ENCODE results near the gene DAZAP1.
"Not testable (repeated sequence)": the region's sequence is repeated elsewhere in the genome, so short reads cannot be mapped to it uniquely, and the experiment has no call there.

DAZAP1 gene

GRCh38 chr19:1426736-1427135 lies 19.4 kb downstream of the DAZAP1 start:
- DNase-seq, result no peak

GRCh38 chr19:1427221-1427920 lies 20.0 kb downstream of the DAZAP1 start:
- DNase-seq, result no peak

GRCh38 chr19:1428738-1429391 lies 21.5 kb downstream of the DAZAP1 start:
- DNase-seq, result no peak

- DNase-seq, result no peak
Observed at GRCh38 chr19:1429750-1430149, 22.4 kb downstream of the DAZAP1 start.

- no peak for DNase-seq
Observed at GRCh38 chr19:1430246-1430645, 22.9 kb downstream of the DAZAP1 start.

- no peak for DNase-seq
Observed at GRCh38 chr19:1431759-1432506, 24.5 kb downstream of the DAZAP1 start.

GRCh38 chr19:1432507-1432887 lies 25.1 kb downstream of the DAZAP1 start:
- DNase-seq, result no peak

- DNase-seq, result no peak
Observed at GRCh38 chr19:1433119-1434039, 26.0 kb downstream of the DAZAP1 start.

- no peak for DNase-seq
Observed at GRCh38 chr19:1434040-1434366, 26.6 kb downstream of the DAZAP1 start.

GRCh38 chr19:1434577-1435060 lies 27.2 kb downstream of the DAZAP1 start:
- no peak for DNase-seq

GRCh38 chr19:1435378-1435989 lies 28.1 kb downstream of the DAZAP1 start:
- DNase-seq, result no peak

- no peak for DNase-seq
Observed at GRCh38 chr19:1437609-1438008, 30.2 kb downstream of the DAZAP1 start.

GRCh38 chr19:1438035-1438932 lies 30.9 kb downstream of the DAZAP1 start, which contains the start of gene RPS15:
Gene RPS15, plus strand, starts transcription at chr19:1438396. Its CDS starts 30 bp downstream, at chr19:1438426.
- DNase-seq, result peak; percentile 92

GRCh38 chr19:1438933-1439354 lies 31.6 kb downstream of the DAZAP1 start:
- DNase-seq, result no peak

GRCh38 chr19:1439525-1440417 lies 32.4 kb downstream of the DAZAP1 start:
- not testable (repeated sequence) for DNase-seq

- no peak for DNase-seq
Observed at GRCh38 chr19:1440418-1440801, 33.0 kb downstream of the DAZAP1 start.

GRCh38 chr19:1441022-1441426 lies 33.6 kb downstream of the DAZAP1 start:
- DNase-seq, result no peak

- DNase-seq, result no peak
Observed at GRCh38 chr19:1441677-1442438, 34.5 kb downstream of the DAZAP1 start.
